ENCODE results near the gene KIF1A. TPM values are rescaled to one million over a fixed set of nuclear protein-coding genes. Genes with fewer than 3 reads are reported as not detected.
"Not testable (repeated sequence)": the region's sequence is repeated elsewhere in the genome, so short reads cannot be mapped to it uniquely, and the experiment has no call there.

The KIF1A gene
- total and polyA plus RNA-seq, 2 donors from 2014 or later, result 0.54 to 0.58 TPM

GRCh38 chr2:240846873-240847595 lies 27.0 kb upstream of the KIF1A start:
- no peak for DNase-seq
- FAIRE-seq, result no peak

GRCh38 chr2:240846309-240846708 lies 26.3 kb upstream of the KIF1A start:
- H3K4me1 ChIP-seq (ENCODE audit: control insufficient read depth in 2 of 3, insufficient read depth in 2 of 3, low read depth in 1 of 3, low read length in 3 of 3); intact Hi-C loops (cut with DNase I); H3K4me3 ChIP-seq (ENCODE audit: low read length in 3 of 3); H3K36me3 ChIP-seq (ENCODE audit: control insufficient read depth in 2 of 3, insufficient read depth in 3 of 3, low read length in 3 of 3); H3K9ac ChIP-seq (ENCODE audit: low read length in 3 of 3); DNase-seq; H3K9me3 ChIP-seq (ENCODE audit: control insufficient read depth in 2 of 3, insufficient read depth in 1 of 3, low read length in 3 of 3); H3K27ac ChIP-seq (ENCODE audit: low read depth in 2 of 2, low read length in 2 of 2); FAIRE-seq; H3K27me3 ChIP-seq (ENCODE audit: control insufficient read depth, insufficient read depth, low read length): not testable (repeated sequence)

More at GRCh38 chr2:240846873-240847595, 27.0 kb upstream of the KIF1A start:
- Histone ChIP-seq H3K9ac (ENCODE audit: low read length in 3 of 3) (no peak overlapping the region), H3K27me3 (ENCODE audit: control insufficient read depth, insufficient read depth, low read length) (no peaks in the 10 kb centered on the region), H3K4me1 (ENCODE audit: control insufficient read depth in 2 of 3, insufficient read depth in 2 of 3, low read depth in 1 of 3, low read length in 3 of 3) (peaks cover 0 to 3% (median 0%) of the 10 kb centered on the region in 3 donors), H3K4me3 (ENCODE audit: low read length in 3 of 3) (no peak overlapping the region), H3K36me3 (ENCODE audit: control insufficient read depth in 2 of 3, insufficient read depth in 3 of 3, low read length in 3 of 3) (no peaks in the 10 kb centered on the region), H3K27ac (ENCODE audit: low read depth in 2 of 2, low read length in 2 of 2) (no peak overlapping the region), H3K9me3 (ENCODE audit: control insufficient read depth in 2 of 3, insufficient read depth in 1 of 3, low read length in 3 of 3) (no peaks in the 10 kb centered on the region)
- no peak for TF ChIP-seq CTCF (IDR thresholded peaks at IDR 0.05; ENCODE audit: borderline replicate concordance, extremely low read depth, insufficient read depth)
- intact Hi-C loops (cut with DNase I), result no loop called here

GRCh38 chr2:240840435-240841060 lies 20.5 kb upstream of the KIF1A start:
- no peak overlapping the region for H3K9ac ChIP-seq (ENCODE audit: low read length in 3 of 3)
- intact Hi-C loops (cut with DNase I), result no loop called here
- H3K27me3 ChIP-seq (ENCODE audit: control insufficient read depth, insufficient read depth, low read length), result no peaks in the 10 kb centered on the region
- peak; percentile 44 for TF ChIP-seq CTCF (IDR thresholded peaks at IDR 0.05; ENCODE audit: borderline replicate concordance, extremely low read depth, insufficient read depth)
- no peak for FAIRE-seq
- no peaks in the 10 kb centered on the region for H3K4me1 ChIP-seq (ENCODE audit: control insufficient read depth in 2 of 3, insufficient read depth in 2 of 3, low read depth in 1 of 3, low read length in 3 of 3)
- DNase-seq, result peak; percentile 74 to 93 (median 85)
- H3K27ac ChIP-seq (ENCODE audit: low read depth in 2 of 2, low read length in 2 of 2), result no peak overlapping the region
- H3K4me3 ChIP-seq (ENCODE audit: low read length in 3 of 3), result no peak overlapping the region
- no peaks in the 10 kb centered on the region for H3K36me3 ChIP-seq (ENCODE audit: control insufficient read depth in 2 of 3, insufficient read depth in 3 of 3, low read length in 3 of 3)
- no peaks in the 10 kb centered on the region for H3K9me3 ChIP-seq (ENCODE audit: control insufficient read depth in 2 of 3, insufficient read depth in 1 of 3, low read length in 3 of 3)
